ENCODE results near the gene SLC7A11. TPM values are rescaled to one million over a fixed set of nuclear protein-coding genes. Genes with fewer than 3 reads are reported as not detected.

The SLC7A11 gene
- total RNA-seq, 4 donors from 2014 or later, result 0.61 to 5.1 TPM; not detected in 2

GRCh38 chr4:138275963-138276621 lies 33.9 kb upstream of the SLC7A11 start:
- intact Hi-C loops (cut with DNase I; ENCODE audit: low total_unique reads), result no loop called here

GRCh38 chr4:138275216-138275615 lies 33.1 kb upstream of the SLC7A11 start:
- no peak overlapping the region for H3K27ac ChIP-seq
- no peak for DNase-seq
- TF ChIP-seq CTCF (IDR thresholded peaks at IDR 0.05), result no peak
- TF ChIP-seq POLR2A (IDR thresholded peaks at IDR 0.05), result no peak
- H3K9me3 ChIP-seq, result no peaks in the 10 kb centered on the region
- intact Hi-C loops (cut with DNase I; ENCODE audit: low total_unique reads), result no loop called here
- no peaks in the 10 kb centered on the region for H3K4me1 ChIP-seq
- H3K4me3 ChIP-seq, result no peak overlapping the region
- no peaks in the 10 kb centered on the region for H3K27me3 ChIP-seq
- no peaks in the 10 kb centered on the region for H3K36me3 ChIP-seq

More at GRCh38 chr4:138275963-138276621, 33.9 kb upstream of the SLC7A11 start:
- Histone ChIP-seq H3K27ac (no peak overlapping the region), H3K27me3 (no peaks in the 10 kb centered on the region), H3K4me1 (no peaks in the 10 kb centered on the region), H3K4me3 (no peak overlapping the region), H3K36me3 (no peaks in the 10 kb centered on the region), H3K9me3 (no peaks in the 10 kb centered on the region)
- TF ChIP-seq CTCF (IDR thresholded peaks at IDR 0.05), result no peak
- no peak for DNase-seq

GRCh38 chr4:138269175-138269574 lies 27.0 kb upstream of the SLC7A11 start:
- no peaks in the 10 kb centered on the region for H3K4me1 ChIP-seq
- no peak for TF ChIP-seq POLR2A (IDR thresholded peaks at IDR 0.05)
- TF ChIP-seq CTCF (IDR thresholded peaks at IDR 0.05), result no peak
- intact Hi-C loops (cut with DNase I; ENCODE audit: low total_unique reads), result no loop called here
- H3K27me3 ChIP-seq, result no peaks in the 10 kb centered on the region
- no peak overlapping the region for H3K27ac ChIP-seq
- no peaks in the 10 kb centered on the region for H3K9me3 ChIP-seq
- H3K4me3 ChIP-seq, result no peak overlapping the region
- no peak for DNase-seq
- H3K36me3 ChIP-seq, result no peaks in the 10 kb centered on the region

- Histone ChIP-seq H3K4me1 (no peaks in the 10 kb centered on the region), H3K36me3 (no peaks in the 10 kb centered on the region), H3K9me3 (no peaks in the 10 kb centered on the region), H3K27ac (no peak overlapping the region), H3K27me3 (no peaks in the 10 kb centered on the region), H3K4me3 (no peak overlapping the region)
- intact Hi-C loops (cut with DNase I; ENCODE audit: low total_unique reads), result no loop called here
- no peak for DNase-seq
- TF ChIP-seq CTCF (IDR thresholded peaks at IDR 0.05) (no peak), POLR2A (IDR thresholded peaks at IDR 0.05) (no peak)
Observed at GRCh38 chr4:138267835-138268234, 25.7 kb upstream of the SLC7A11 start.

- Histone ChIP-seq H3K27me3 (no peaks in the 10 kb centered on the region), H3K4me3 (no peak overlapping the region), H3K9me3 (no peaks in the 10 kb centered on the region), H3K27ac (no peak overlapping the region), H3K36me3 (no peaks in the 10 kb centered on the region), H3K4me1 (no peaks in the 10 kb centered on the region)
- DNase-seq, result no peak
- intact Hi-C loops (cut with DNase I; ENCODE audit: low total_unique reads), result no loop called here
- no peak for TF ChIP-seq CTCF (IDR thresholded peaks at IDR 0.05)
- no peak for TF ChIP-seq POLR2A (IDR thresholded peaks at IDR 0.05)
Observed at GRCh38 chr4:138266948-138267347, 24.8 kb upstream of the SLC7A11 start.

All from uterus (tissue), 4 donors.